Activated CD4-positive, CD25-positive, alpha-beta regulatory T cell (primary cell): ENCODE data around the gene ARID3C.

Source experiments
- DNase-seq, 4 experiments: peaks; one replicate each; lab custom pipeline; 2025; lab: John Stamatoyannopoulos, UW

The ARID3C gene

DNA sequence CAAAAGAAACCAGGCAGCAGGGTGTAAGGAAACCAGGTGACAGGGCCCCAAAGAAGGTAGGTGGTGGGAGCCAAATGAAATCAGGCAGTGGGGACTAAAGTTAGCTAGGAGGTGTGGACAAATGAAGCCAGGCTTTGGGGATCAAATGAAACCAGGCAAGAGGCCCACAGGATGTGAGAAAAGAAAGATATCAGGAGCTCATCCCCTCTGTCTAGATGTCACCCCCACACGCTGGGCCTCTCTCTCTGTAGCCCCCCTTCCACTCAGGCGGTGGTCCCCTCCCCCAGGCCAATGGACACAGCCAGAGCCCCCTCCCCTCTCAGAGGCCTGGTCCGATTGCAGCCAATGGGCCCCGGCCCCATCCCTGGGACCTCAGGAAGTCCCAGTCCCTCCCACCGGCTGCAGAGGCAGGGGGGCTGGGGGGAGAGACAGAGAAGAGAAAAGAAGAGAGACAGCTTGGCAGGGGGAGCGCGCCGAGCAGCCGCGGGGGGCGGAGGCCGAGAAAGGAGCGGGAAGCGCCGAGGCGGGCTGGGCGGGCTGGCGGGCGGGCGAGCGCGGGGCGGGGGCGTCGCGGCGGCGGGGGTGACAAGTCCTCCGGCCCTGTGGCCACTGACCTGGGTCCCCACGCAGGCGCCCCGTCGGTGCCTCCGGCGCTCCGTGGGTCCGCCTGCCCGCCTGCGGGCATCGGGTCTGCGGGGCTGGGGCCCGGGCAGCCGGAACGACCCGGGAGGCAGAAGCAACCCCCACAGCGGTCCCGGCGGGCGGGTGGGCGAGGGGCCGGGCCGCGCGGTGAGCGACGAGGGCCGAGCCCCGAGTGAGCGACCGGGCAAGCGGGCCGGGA is 51.2 kb downstream of the ARID3C start:
- no peak for DNase-seq

- no peak for DNase-seq
These were observed 52.1 kb downstream of the ARID3C start for GRCh38 chr9:34576597-34577399.

GRCh38 chr9:34575862-34576596 is 52.8 kb downstream of the ARID3C start:
- DNase-seq, result no peak

GRCh38 chr9:34575241-34575640 is 53.6 kb downstream of the ARID3C start:
- DNase-seq, result no peak

DNA sequence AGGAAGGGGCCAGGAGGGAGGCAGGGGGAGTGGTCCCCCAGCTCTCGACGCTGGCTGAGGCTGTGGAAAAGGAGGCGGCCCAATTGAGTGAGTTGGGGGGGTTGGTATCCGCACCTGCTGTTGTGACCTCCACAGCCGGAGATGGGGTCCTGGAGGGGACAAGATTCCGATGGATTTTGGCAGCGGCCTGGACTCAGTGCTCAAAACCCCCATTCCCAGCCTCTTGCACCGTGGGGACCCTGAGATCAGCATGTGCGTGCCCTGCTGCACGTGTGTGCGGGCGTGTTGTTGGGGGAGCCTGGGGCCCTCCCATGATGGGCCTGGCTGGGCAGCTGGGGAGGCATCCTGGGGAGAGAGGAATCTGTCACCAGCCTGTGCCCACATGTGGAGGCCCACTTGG is 54.3 kb downstream of the ARID3C start:
- DNase-seq, result no peak

- DNase-seq, result no peak
These were observed 55.1 kb downstream of the ARID3C start for GRCh38 chr9:34573599-34574325.

- DNase-seq, result no peak
These were observed 56.2 kb downstream of the ARID3C start for GRCh38 chr9:34572628-34573027.

- DNase-seq, result no peak
These were observed 56.8 kb downstream of the ARID3C start for GRCh38 chr9:34572092-34572491.

- DNase-seq, result no peak
These were observed 57.4 kb downstream of the ARID3C start for GRCh38 chr9:34571481-34571810.
